HFFc6 (cell line): ENCODE results near the gene GPR108. TPM values are rescaled to one million over a fixed set of nuclear protein-coding genes. Genes with fewer than 3 reads are reported as not detected.

ENCODE experiments used
- DNase-seq: peaks from one replicate; pipeline ENCODE4 v3.0.0-alpha.2; 2018
- H3K27ac Mint-ChIP-seq: 2 replicates; pipeline ENCODE4 v1.8.0; 2020; ENCODE audit warnings: mild to moderate bottlenecking, mixed read lengths
- H3K27me3 Mint-ChIP-seq: 2 replicates; pipeline ENCODE4 v1.8.0; 2021; ENCODE audit warnings: mild to moderate bottlenecking, moderate library complexity, mixed read lengths; ENCODE audit not compliant: insufficient read depth
- H3K36me3 Mint-ChIP-seq: 2 replicates; pipeline ENCODE4 v1.8.0; 2021; ENCODE audit warnings: low read depth, mixed read lengths
- H3K4me1 Mint-ChIP-seq: 2 replicates; pipeline ENCODE4 v1.8.0; 2020; ENCODE audit warnings: low read depth, mixed read lengths
- H3K4me3 Mint-ChIP-seq: 2 replicates; pipeline ENCODE4 v1.8.0; 2020; ENCODE audit warnings: mild to moderate bottlenecking, moderate library complexity, mixed read lengths
- H3K9me3 Mint-ChIP-seq: 2 replicates; pipeline ENCODE4 v1.8.0; 2020; ENCODE audit warnings: mild to moderate bottlenecking, mixed read lengths
- CTCF ChIP-seq: fragments of 200-600 bp; sonication (generic); IDR thresholded peaks from 2 replicates; pipeline ENCODE4 v1.5.0; 2021; ENCODE audit warnings: antibody characterized with exemption, mild to moderate bottlenecking
- total RNA-seq, 6 experiments: library from RNA; stranded (reverse); fragmentation: NEBNext Ultra II Directional; extraction: Animal tissue kit (Norgen Biotek cat#: 25700); gene quantifications; 2 replicates in 1 of 6; 3 replicates in 5 of 6; pipeline ENCODE4 v1.2.3, GENCODE V29; 2021

Gene GPR108
- total RNA-seq, 6 experiments from 2014 or later = 52.2 to 60.5 (median 56.4) TPM

GRCh38 chr19:6739883-6740588 is 2.7 kb upstream of the GPR108 start:
- H3K4me1 Mint-ChIP-seq = peaks cover 66% of the 10 kb centered on the region
- H3K9me3 Mint-ChIP-seq = no peaks in the 10 kb centered on the region
- DNase-seq = no peak
- H3K36me3 Mint-ChIP-seq = peaks cover 16% of the 10 kb centered on the region
- H3K27me3 Mint-ChIP-seq = no peaks in the 10 kb centered on the region; the same call in 1 of the 2 replicates
- H3K4me3 Mint-ChIP-seq = peak overlapping the region; percentile 89
- no peak for TF ChIP-seq CTCF
- peak overlapping the region; percentile 56 for H3K27ac Mint-ChIP-seq

- H3K36me3 Mint-ChIP-seq = peaks cover 16% of the 10 kb centered on the region
- H3K9me3 Mint-ChIP-seq = no peaks in the 10 kb centered on the region
- peaks cover 60% of the 10 kb centered on the region for H3K4me1 Mint-ChIP-seq
- H3K27me3 Mint-ChIP-seq = no peaks in the 10 kb centered on the region; the same call in 1 of the 2 replicates
- DNase-seq = peak; percentile 30
- H3K4me3 Mint-ChIP-seq = peak within 1 kb of the TSS; percentile 99
- peak within 1 kb of the TSS; percentile 85 for H3K27ac Mint-ChIP-seq
- TF ChIP-seq CTCF = no peak
These were observed 2.1 kb upstream of the GPR108 start, which contains the start of gene TRIP10 for GRCh38 chr19:6739390-6739882. TRIP10 (plus strand) TSS chr19:6739680; CDS start chr19:6739762, 82 bp downstream.

GRCh38 chr19:6738787-6739389 is 1.5 kb upstream of the GPR108 start:
- H3K9me3 Mint-ChIP-seq = no peaks in the 10 kb centered on the region
- peak overlapping the region; percentile 99 for H3K4me3 Mint-ChIP-seq
- no peak for DNase-seq
- peaks cover 11% of the 10 kb centered on the region for H3K36me3 Mint-ChIP-seq
- peaks cover 55% of the 10 kb centered on the region for H3K4me1 Mint-ChIP-seq
- H3K27ac Mint-ChIP-seq = peak overlapping the region; percentile 85
- TF ChIP-seq CTCF = peak; percentile 54
- no peaks in the 10 kb centered on the region; the same call in 1 of the 2 replicates for H3K27me3 Mint-ChIP-seq

GRCh38 chr19:6737873-6738786 is 750 bp upstream of the GPR108 start:
- TF ChIP-seq CTCF = peak; percentile 83
- peaks cover 47% of the 10 kb centered on the region for H3K4me1 Mint-ChIP-seq
- no peaks in the 10 kb centered on the region for H3K9me3 Mint-ChIP-seq
- peak; percentile 85 for DNase-seq
- H3K27me3 Mint-ChIP-seq = no peaks in the 10 kb centered on the region; the same call in 1 of the 2 replicates
- H3K36me3 Mint-ChIP-seq = peaks cover 5% of the 10 kb centered on the region; the same call in 1 of the 2 replicates
- H3K4me3 Mint-ChIP-seq = peak overlapping the region; percentile 99
- peak overlapping the region; percentile 85 for H3K27ac Mint-ChIP-seq

GRCh38 chr19:6736917-6737283 is 480 bp downstream of the GPR108 start:
- no peaks in the 10 kb centered on the region; the same call in 1 of the 2 replicates for H3K27me3 Mint-ChIP-seq
- H3K4me1 Mint-ChIP-seq = peaks cover 36% of the 10 kb centered on the region
- peak; percentile 46 for TF ChIP-seq CTCF
- peaks cover 7% of the 10 kb centered on the region; the same call in 1 of the 2 replicates for H3K36me3 Mint-ChIP-seq
- H3K27ac Mint-ChIP-seq = peak overlapping the region; percentile 85
- H3K9me3 Mint-ChIP-seq = no peaks in the 10 kb centered on the region
- H3K4me3 Mint-ChIP-seq = peak overlapping the region; percentile 99
- DNase-seq = no peak
